ENCODE results near the gene LRSAM1. TPM values are rescaled to one million over a fixed set of nuclear protein-coding genes. Genes with fewer than 3 reads are reported as not detected.

The LRSAM1 gene
- total and polyA plus RNA-seq, 2 of the 8 experiments (the other 6 are each of a cell fraction or from before 2014, with no cell fraction given): 9.7 to 18.3 TPM

DNA sequence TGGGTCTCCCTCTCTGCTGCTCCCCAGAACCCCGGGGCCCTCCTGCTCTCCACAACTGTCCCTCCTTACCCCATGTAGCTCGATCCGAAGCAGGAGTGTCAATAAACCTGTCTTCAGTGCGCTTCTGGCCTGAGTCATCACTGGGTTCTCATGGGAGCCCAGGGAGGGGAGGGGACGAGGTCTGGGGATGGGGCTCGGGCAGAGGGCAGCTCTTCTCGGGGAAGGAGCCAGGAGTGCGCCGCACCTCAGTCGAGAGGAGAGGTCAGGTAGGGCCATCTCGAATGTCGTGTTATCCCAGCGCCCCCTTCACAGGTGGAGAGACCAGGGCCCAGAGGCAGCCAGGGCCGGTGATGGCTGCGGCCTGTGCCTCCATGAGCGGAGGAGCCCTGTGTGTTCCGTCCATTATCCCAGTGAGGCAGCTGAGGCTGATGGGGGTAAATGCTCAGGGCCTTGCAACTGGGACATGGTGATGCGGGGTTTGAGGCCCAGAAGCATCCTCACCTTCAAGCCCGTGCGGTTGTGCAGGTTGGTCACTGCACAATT, 52.1 kb downstream of the LRSAM1 start (continued):
- TF ChIP-seq, protein P1, sequence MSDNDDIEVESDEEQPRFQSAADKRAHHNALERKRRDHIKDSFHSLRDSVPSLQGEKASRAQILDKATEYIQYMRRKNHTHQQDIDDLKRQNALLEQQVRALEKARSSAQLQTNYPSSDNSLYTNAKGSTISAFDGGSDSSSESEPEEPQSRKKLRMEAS (IDR thresholded peaks at IDR 0.05): no peak
- TF ChIP-seq TBP (IDR thresholded peaks at IDR 0.05; ENCODE audit: low read depth, low read length) (no peak), TCF12 (IDR thresholded peaks at IDR 0.05; ENCODE audit: low read depth, low read length) (no peak), HDAC6 (IDR thresholded peaks at IDR 0.05; ENCODE audit: low read depth, low read length) (no peak), BACH1 (IDR thresholded peaks at IDR 0.05; ENCODE audit: low read length) (no peak)
- TF ChIP-seq, protein P2, sequence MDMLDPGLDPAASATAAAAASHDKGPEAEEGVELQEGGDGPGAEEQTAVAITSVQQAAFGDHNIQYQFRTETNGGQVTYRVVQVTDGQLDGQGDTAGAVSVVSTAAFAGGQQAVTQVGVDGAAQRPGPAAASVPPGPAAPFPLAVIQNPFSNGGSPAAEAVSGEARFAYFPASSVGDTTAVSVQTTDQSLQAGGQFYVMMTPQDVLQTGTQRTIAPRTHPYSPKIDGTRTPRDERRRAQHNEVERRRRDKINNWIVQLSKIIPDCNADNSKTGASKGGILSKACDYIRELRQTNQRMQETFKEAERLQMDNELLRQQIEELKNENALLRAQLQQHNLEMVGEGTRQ (IDR thresholded peaks at IDR 0.05; ENCODE audit: low read length): no peak

All from H1 (cell line).